HEK293 (cell line): ENCODE data around the gene SLC37A4.

ENCODE experiments used
- CTCF ChIA-PET: fragments of 350-600 bp; formaldehyde crosslinking; extraction: SDS; loops from one replicate; lab custom pipeline; 2021; ENCODE audit warnings: antibody characterized with exemption; lab: Yijun Ruan, JAX
- POLR2A ChIA-PET: fragments of 300-600 bp; formaldehyde crosslinking; extraction: SDS; loops from one replicate; lab custom pipeline; 2020; ENCODE audit warnings: antibody characterized with exemption, inconsistent platforms; lab: Yijun Ruan, JAX
- H3K27ac ChIP-seq: fragments of 200-500 bp; sonication (Bioruptor generic); 2 replicates; pipeline ENCODE4 v1.5.1; 2014; ENCODE audit warnings: low read depth, low read length, control low read depth, inconsistent platforms; ENCODE audit errors: extremely low read depth
- H3K36me3 ChIP-seq, 2 experiments: fragments of 200-500 bp in 1 of 2; sonication (Bioruptor generic) in 1 of 2; 1 replicate in 1 of 2; 2 replicates in 1 of 2; pipeline ENCODE4 v1.5.1; 2014 to 2017; ENCODE audit warnings: inconsistent platforms in 2 of 2, low read length in 2 of 2; ENCODE audit not compliant: control insufficient read depth in 2 of 2, insufficient read depth in 1 of 2
- H3K4me1 ChIP-seq: fragments of 200-500 bp; sonication (Bioruptor generic); 2 replicates; pipeline ENCODE4 v1.5.1; 2014; ENCODE audit warnings: mild to moderate bottlenecking, low read length, inconsistent platforms; ENCODE audit not compliant: control insufficient read depth, insufficient read depth
- H3K4me3 ChIP-seq: 2 replicates; pipeline ENCODE4 v1.5.1; 2011; ENCODE audit warnings: low read depth, mild to moderate bottlenecking, control low read depth, low read length, moderate library complexity
- H3K9me3 ChIP-seq: fragments of 200-500 bp; sonication (Bioruptor generic); 2 replicates; pipeline ENCODE4 v1.5.1; 2014; ENCODE audit warnings: low read depth, low read length, inconsistent platforms; ENCODE audit not compliant: control insufficient read depth, insufficient read depth
- AEBP2 ChIP-seq: fragments of 450-650 bp; formaldehyde crosslinking; IDR thresholded peaks from 2 replicates; pipeline ENCODE4 v1.5.1; 2016; ENCODE audit warnings: missing biosample characterization, missing genetic modification characterization, borderline replicate concordance
- CTCF ChIP-seq: fragments of 450-650 bp; formaldehyde crosslinking; IDR thresholded peaks from 2 replicates; pipeline ENCODE4 v1.5.1; 2016; ENCODE audit warnings: missing biosample characterization, missing genetic modification characterization
- HOXD13 ChIP-seq: sonication (generic); formaldehyde crosslinking; IDR thresholded peaks from 2 replicates; pipeline ENCODE4 v1.8.0; 2022; ENCODE audit warnings: missing genetic modification reagents, borderline replicate concordance
- KLF16 ChIP-seq: fragments of 450-650 bp; formaldehyde crosslinking; IDR thresholded peaks from 2 replicates; pipeline ENCODE4 v1.5.1; 2017; ENCODE audit warnings: missing biosample characterization, missing genetic modification characterization
- PRDM1 ChIP-seq: fragments of 450-650 bp; formaldehyde crosslinking; IDR thresholded peaks from 2 replicates; pipeline ENCODE4; 2016; ENCODE audit warnings: missing biosample characterization, missing genetic modification characterization
- RBAK ChIP-seq: fragments of 450-650 bp; formaldehyde crosslinking; IDR thresholded peaks from 2 replicates; pipeline ENCODE4 v1.5.1; 2016; ENCODE audit warnings: missing biosample characterization, missing genetic modification characterization
- YY2 ChIP-seq: fragments of 450-650 bp; formaldehyde crosslinking; IDR thresholded peaks from 2 replicates; pipeline ENCODE4 v1.5.1; 2016; ENCODE audit warnings: missing biosample characterization, missing genetic modification characterization
- ZBTB20 ChIP-seq: fragments of 450-650 bp; formaldehyde crosslinking; IDR thresholded peaks from 2 replicates; pipeline ENCODE4 v1.5.1; 2016; ENCODE audit warnings: missing biosample characterization, missing genetic modification characterization
- ZNF302 ChIP-seq: fragments of 450-650 bp; formaldehyde crosslinking; IDR thresholded peaks from 2 replicates; pipeline ENCODE4 v1.5.1; 2016; ENCODE audit warnings: missing biosample characterization, missing genetic modification characterization, low read depth
- ZNF350 ChIP-seq: fragments of 450-650 bp; formaldehyde crosslinking; IDR thresholded peaks from 2 replicates; pipeline ENCODE4 v1.5.0; 2017; ENCODE audit warnings: missing biosample characterization, mild to moderate bottlenecking, missing genetic modification characterization
- ZNF585B ChIP-seq: fragments of 450-650 bp; formaldehyde crosslinking; IDR thresholded peaks from 2 replicates; pipeline ENCODE4 v1.5.1; 2016; ENCODE audit warnings: missing biosample characterization, missing genetic modification characterization
- ZNF791 ChIP-seq: fragments of 450-650 bp; formaldehyde crosslinking; IDR thresholded peaks from 2 replicates; pipeline ENCODE4 v1.5.1; 2016; ENCODE audit warnings: missing biosample characterization, missing genetic modification characterization
- ZSCAN5A ChIP-seq: fragments of 450-650 bp; formaldehyde crosslinking; IDR thresholded peaks from 2 replicates; pipeline ENCODE4 v1.5.1; 2016; ENCODE audit warnings: missing biosample characterization, missing genetic modification characterization
- TF ChIP-seq, protein P1 (sequence below): fragments of 450-650 bp; formaldehyde crosslinking; conservative IDR thresholded peaks from 2 replicates; pipeline ENCODE4 v1.5.1; 2016; ENCODE audit warnings: low read depth, missing biosample characterization, missing genetic modification characterization
- TF ChIP-seq, protein P2 (sequence below): fragments of 450-650 bp; formaldehyde crosslinking; IDR thresholded peaks from 2 replicates; pipeline ENCODE4; 2016; ENCODE audit warnings: missing biosample characterization, missing genetic modification characterization

The SLC37A4 gene

DNA sequence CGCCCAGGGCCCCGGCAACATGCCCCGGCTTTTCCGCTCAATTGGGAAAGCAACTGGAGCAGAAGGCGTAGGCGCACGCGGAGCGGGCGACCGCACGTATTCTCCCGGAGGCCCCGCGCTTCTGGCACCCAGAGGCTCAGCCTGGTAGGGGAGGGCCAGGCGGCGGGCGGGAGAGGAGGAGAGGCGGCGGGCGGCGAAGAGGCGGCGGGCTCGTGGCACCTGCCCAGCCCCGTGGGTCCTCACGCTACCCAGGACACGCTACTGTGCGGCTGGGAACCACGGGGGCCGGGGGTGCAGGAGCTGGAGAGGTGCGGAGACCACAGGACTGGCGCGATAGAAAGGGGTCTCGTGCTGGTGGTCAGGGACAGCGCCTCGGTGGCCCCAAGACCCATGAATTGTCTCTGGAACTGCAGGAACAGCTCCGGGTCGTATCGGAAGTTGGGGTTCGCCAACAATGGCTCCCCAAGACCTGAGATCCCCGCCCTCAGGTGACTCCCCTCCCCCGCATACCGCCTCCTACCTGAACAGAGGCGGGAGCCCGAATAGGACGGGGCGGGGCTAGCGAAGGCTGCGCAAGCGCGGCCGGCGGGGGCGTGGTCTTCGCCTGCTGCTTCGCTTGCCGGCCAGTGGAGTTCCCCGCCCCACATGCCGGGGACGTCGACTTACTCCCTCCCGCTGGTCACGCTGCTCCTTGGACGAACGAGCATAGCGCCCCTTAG lies at the start of gene SLC37A4 (continued):
- TF ChIP-seq RBAK (tag by site-specific recombination) (no peak), CTCF (peak; percentile 88), ZBTB20 (peak; percentile 98)
- TF ChIP-seq, all 188 proteins: peak for 40

DNA sequence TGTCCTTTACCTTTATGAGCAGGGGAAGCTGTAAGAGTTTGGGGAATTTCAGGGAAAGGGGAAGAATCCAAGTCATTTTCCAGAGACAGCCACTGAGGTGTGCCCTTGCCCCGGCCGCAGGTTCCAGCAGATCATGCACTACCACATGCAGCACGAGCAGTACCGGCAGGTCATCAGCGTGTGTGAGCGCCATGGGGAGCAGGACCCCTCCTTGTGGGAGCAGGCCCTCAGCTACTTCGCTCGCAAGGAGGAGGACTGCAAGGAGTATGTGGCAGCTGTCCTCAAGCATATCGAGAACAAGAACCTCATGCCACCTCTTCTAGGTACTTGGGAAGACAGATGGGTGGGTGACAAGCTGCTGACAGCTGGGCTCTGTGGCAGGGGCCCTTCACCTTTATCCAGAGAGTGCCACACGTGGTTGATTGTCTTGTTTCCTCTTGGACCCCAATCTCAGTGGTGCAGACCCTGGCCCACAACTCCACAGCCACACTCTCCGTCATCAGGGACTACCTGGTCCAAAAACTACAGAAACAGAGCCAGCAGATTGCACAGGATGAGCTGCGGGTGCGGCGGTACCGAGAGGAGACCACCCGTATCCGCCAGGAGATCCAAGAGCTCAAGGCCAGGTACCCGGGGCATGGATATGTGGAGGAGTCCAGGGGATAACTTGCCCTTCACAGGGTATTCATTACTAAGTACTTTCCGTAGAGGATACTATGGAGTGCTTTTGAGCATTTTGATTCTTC lies 48.2 kb upstream of the SLC37A4 start:
- no peaks in the 10 kb centered on the region for H3K4me1 ChIP-seq
- TF ChIP-seq PRDM1 (tag by site-specific recombination) = no peak
- TF ChIP-seq, protein P1, sequence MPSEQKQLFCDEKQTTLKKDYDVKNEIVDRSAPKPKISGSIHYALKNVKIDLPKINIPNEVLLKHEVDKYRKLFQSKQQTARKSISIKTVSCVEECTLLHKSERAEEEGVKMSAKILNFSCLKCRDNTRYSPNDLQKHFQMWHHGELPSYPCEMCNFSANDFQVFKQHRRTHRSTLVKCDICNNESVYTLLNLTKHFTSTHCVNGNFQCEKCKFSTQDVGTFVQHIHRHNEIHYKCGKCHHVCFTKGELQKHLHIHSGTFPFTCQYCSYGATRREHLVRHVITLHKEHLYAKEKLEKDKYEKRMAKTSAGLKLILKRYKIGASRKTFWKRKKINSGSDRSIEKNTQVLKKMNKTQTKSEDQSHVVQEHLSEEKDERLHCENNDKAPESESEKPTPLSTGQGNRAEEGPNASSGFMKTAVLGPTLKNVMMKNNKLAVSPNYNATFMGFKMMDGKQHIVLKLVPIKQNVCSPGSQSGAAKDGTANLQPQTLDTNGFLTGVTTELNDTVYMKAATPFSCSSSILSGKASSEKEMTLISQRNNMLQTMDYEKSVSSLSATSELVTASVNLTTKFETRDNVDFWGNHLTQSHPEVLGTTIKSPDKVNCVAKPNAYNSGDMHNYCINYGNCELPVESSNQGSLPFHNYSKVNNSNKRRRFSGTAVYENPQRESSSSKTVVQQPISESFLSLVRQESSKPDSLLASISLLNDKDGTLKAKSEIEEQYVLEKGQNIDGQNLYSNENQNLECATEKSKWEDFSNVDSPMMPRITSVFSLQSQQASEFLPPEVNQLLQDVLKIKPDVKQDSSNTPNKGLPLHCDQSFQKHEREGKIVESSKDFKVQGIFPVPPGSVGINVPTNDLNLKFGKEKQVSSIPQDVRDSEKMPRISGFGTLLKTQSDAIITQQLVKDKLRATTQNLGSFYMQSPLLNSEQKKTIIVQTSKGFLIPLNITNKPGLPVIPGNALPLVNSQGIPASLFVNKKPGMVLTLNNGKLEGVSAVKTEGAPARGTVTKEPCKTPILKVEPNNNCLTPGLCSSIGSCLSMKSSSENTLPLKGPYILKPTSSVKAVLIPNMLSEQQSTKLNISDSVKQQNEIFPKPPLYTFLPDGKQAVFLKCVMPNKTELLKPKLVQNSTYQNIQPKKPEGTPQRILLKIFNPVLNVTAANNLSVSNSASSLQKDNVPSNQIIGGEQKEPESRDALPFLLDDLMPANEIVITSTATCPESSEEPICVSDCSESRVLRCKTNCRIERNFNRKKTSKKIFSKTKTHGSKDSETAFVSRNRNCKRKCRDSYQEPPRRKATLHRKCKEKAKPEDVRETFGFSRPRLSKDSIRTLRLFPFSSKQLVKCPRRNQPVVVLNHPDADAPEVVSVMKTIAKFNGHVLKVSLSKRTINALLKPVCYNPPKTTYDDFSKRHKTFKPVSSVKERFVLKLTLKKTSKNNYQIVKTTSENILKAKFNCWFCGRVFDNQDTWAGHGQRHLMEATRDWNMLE = no peak
- no peak for TF ChIP-seq ZNF791 (tag by site-specific recombination)
- no peak for TF ChIP-seq ZNF302 (tag by site-specific recombination)
- no peak for TF ChIP-seq ZNF350 (tag by site-specific recombination)
- TF ChIP-seq AEBP2 (tag by site-specific recombination) = no peak
- TF ChIP-seq ZSCAN5A (tag by site-specific recombination) = no peak
- no peak for TF ChIP-seq ZNF585B (tag by site-specific recombination)
- no peak for TF ChIP-seq YY2
- TF ChIP-seq, protein P2, sequence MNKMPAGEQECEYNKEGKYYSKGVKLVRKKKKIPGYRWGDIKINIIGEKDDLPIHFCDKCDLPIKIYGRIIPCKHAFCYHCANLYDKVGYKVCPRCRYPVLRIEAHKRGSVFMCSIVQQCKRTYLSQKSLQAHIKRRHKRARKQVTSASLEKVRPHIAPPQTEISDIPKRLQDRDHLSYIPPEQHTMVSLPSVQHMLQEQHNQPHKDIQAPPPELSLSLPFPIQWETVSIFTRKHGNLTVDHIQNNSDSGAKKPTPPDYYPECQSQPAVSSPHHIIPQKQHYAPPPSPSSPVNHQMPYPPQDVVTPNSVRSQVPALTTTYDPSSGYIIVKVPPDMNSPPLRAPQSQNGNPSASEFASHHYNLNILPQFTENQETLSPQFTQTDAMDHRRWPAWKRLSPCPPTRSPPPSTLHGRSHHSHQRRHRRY (tag by site-specific recombination) = no peak
- TF ChIP-seq KLF16 (tag by site-specific recombination) = no peak
- no peak for TF ChIP-seq HOXD13 (CRISPR knock-in tag)
- TF ChIP-seq, all 188 proteins: peak for 0
- Histone ChIP-seq H3K27ac (no peak overlapping the region), H3K36me3 (peaks cover 3 to 73% of the 10 kb centered on the region in 2 experiments; a peak in 2 of 3 replicates), H3K4me3 (no peak overlapping the region), H3K9me3 (no peaks in the 10 kb centered on the region)
- ChIA-PET POLR2A (interaction anchor here (1.9 kb wide), 1 partner anchor 11 kb away, joined by 7 read pairs; the partner anchor contains the start of gene VPS11), CTCF (interaction anchor here (0.7 kb wide), 1 partner anchor 380 kb away, joined by 3 read pairs; no protein-coding TSS in a partner anchor)
